Epithelial cell of esophagus (primary cell): ENCODE results near the gene DOCK4.
A peak's percentile ranks its signal among the peaks of the same experiment; 100 is the strongest.

Experiments
- DNase-seq: peaks from one replicate; pipeline ENCODE4 v3.0.0; 2010; ENCODE audit warnings: low read depth
- H3K4me3 ChIP-seq: 2 replicates; pipeline ENCODE4 v1.5.1; 2011; ENCODE audit warnings: mild to moderate bottlenecking, low read length, control low read depth
- CTCF ChIP-seq: IDR thresholded peaks from 2 replicates; pipeline ENCODE4 v1.5.1; 2011; ENCODE audit warnings: low read depth, mild to moderate bottlenecking, low read length, control low read depth, inconsistent platforms; ENCODE audit not compliant: insufficient read depth; ENCODE audit errors: missing control alignments

Gene DOCK4

GRCh38 chr7:112056409-112056808 is 149.8 kb downstream of the DOCK4 start:
- no peak for TF ChIP-seq CTCF
- DNase-seq, result peak; percentile 88
- H3K4me3 ChIP-seq, result no peak overlapping the region

GRCh38 chr7:112053737-112054069 is 152.5 kb downstream of the DOCK4 start:
- no peak for TF ChIP-seq CTCF
- no peak overlapping the region for H3K4me3 ChIP-seq
- no peak for DNase-seq

GRCh38 chr7:112052993-112053736 is 153.0 kb downstream of the DOCK4 start:
- no peak for TF ChIP-seq CTCF
- no peak for DNase-seq
- H3K4me3 ChIP-seq, result no peak overlapping the region

- no peak overlapping the region for H3K4me3 ChIP-seq
- TF ChIP-seq CTCF, result no peak
- no peak for DNase-seq
Measured at GRCh38 chr7:112052498-112052897, 153.7 kb downstream of the DOCK4 start.

GRCh38 chr7:112050250-112050881 is 155.8 kb downstream of the DOCK4 start:
- TF ChIP-seq CTCF, result no peak
- DNase-seq, result no peak

GRCh38 chr7:112049555-112050249 is 156.5 kb downstream of the DOCK4 start:
- H3K4me3 ChIP-seq, result no peak overlapping the region
- TF ChIP-seq CTCF, result no peak
- DNase-seq, result no peak

More at GRCh38 chr7:112050250-112050881, 155.8 kb downstream of the DOCK4 start:
- no peak overlapping the region for H3K4me3 ChIP-seq
